IMR-90 (cell line): Measurements from ENCODE around the gene TULP3. TPM values are rescaled to one million over a fixed set of nuclear protein-coding genes. Genes with fewer than 3 reads are reported as not detected.

ENCODE experiments used
- ATAC-seq: fragments of 200-7000 bp; cut with Tn5 transposase; 2 replicates; pipeline ENCODE4 v1.9.1; 2020; ENCODE audit warnings: low read depth, mild to moderate bottlenecking, moderate library complexity
- BruUV-seq: library from RNA; stranded (reverse); fragments of 400-500 nt; replicated peaks from 2 replicates; lab custom pipeline; 2021; lab: Mats Ljungman, UMichigan
- CTCF ChIA-PET: fragments of 300-600 bp; formaldehyde crosslinking; extraction: SDS; loops from one replicate; lab custom pipeline; 2021; ENCODE audit warnings: antibody characterized with exemption; lab: Yijun Ruan, JAX
- POLR2A ChIA-PET: fragments of 300-600 bp; sonication (Branson Sonifier 250); formaldehyde crosslinking; loops from one replicate; lab custom pipeline; 2022; ENCODE audit warnings: antibody characterized with exemption; ENCODE audit not compliant: unreplicated experiment; lab: Charles Lee
- DNase-seq: peaks from one replicate; pipeline ENCODE4 v3.0.0; 2013
- H2AFZ ChIP-seq: replicated peaks from 2 replicates; pipeline ENCODE3; 2013; ENCODE audit warnings: low read length, mild to moderate bottlenecking; ENCODE audit not compliant: poor library complexity
- H2AK5ac ChIP-seq: 2 replicates; pipeline ENCODE4 v1.6.1; 2013; ENCODE audit warnings: low read depth, low read length, inconsistent platforms
- H2AK9ac ChIP-seq: replicated peaks from 2 replicates; pipeline ENCODE3; 2013; ENCODE audit warnings: mild to moderate bottlenecking, low read depth, low read length, moderate library complexity; ENCODE audit not compliant: poor library complexity
- H2BK120ac ChIP-seq: 2 replicates; pipeline ENCODE4 v1.6.1; 2013; ENCODE audit warnings: low read depth, low read length, inconsistent platforms
- H2BK15ac ChIP-seq: 3 replicates; pipeline ENCODE4 v1.6.1; 2013; ENCODE audit warnings: low read depth, low read length, inconsistent platforms
- H2BK20ac ChIP-seq: 2 replicates; pipeline ENCODE4 v1.6.1; 2013; ENCODE audit warnings: low read depth, mild to moderate bottlenecking, inconsistent platforms, low read length, moderate library complexity
- H2BK5ac ChIP-seq: 2 replicates; pipeline ENCODE4 v1.6.1; 2013; ENCODE audit warnings: mild to moderate bottlenecking, low read depth, low read length, inconsistent platforms; ENCODE audit not compliant: poor library complexity, severe bottlenecking
- H3K14ac ChIP-seq: replicated peaks from 2 replicates; pipeline ENCODE4 v1.6.1; 2013; ENCODE audit warnings: low read depth, low read length, inconsistent platforms
- H3K18ac ChIP-seq: 2 replicates; pipeline ENCODE4 v1.6.1; 2013; ENCODE audit warnings: low read depth, low read length, control low read depth
- H3K23ac ChIP-seq: 2 replicates; pipeline ENCODE4 v1.6.1; 2013; ENCODE audit warnings: low read depth, low read length, inconsistent platforms
- H3K27ac ChIP-seq: 2 replicates; pipeline ENCODE4 v1.5.1; 2013; ENCODE audit warnings: mild to moderate bottlenecking, control low read depth, low read length; ENCODE audit not compliant: insufficient read depth
- H3K27me3 ChIP-seq: 2 replicates; pipeline ENCODE4 v1.6.1; 2013; ENCODE audit warnings: low read length; ENCODE audit not compliant: control insufficient read depth, insufficient read depth
- H3K36me3 ChIP-seq: 2 replicates; pipeline ENCODE4 v1.6.1; 2013; ENCODE audit warnings: low read length, mixed read lengths; ENCODE audit not compliant: control insufficient read depth, insufficient read depth
- H3K4ac ChIP-seq: 2 replicates; pipeline ENCODE4 v1.6.1; 2013; ENCODE audit warnings: low read depth, low read length, inconsistent platforms
- H3K4me1 ChIP-seq: 2 replicates; pipeline ENCODE4 v1.6.1; 2013; ENCODE audit warnings: low read length, mixed read lengths; ENCODE audit not compliant: control insufficient read depth, insufficient read depth
- H3K4me2 ChIP-seq: 2 replicates; pipeline ENCODE4 v1.6.1; 2013; ENCODE audit warnings: low read depth, mild to moderate bottlenecking, control low read depth, low read length, moderate library complexity
- H3K4me3 ChIP-seq: 2 replicates; pipeline ENCODE4 v1.5.1; 2013; ENCODE audit warnings: low read depth, mild to moderate bottlenecking, control low read depth, low read length, moderate library complexity; ENCODE audit not compliant: insufficient read depth
- H3K56ac ChIP-seq: 2 replicates; pipeline ENCODE4 v1.6.1; 2013; ENCODE audit warnings: low read length, inconsistent platforms; ENCODE audit not compliant: insufficient read depth; ENCODE audit errors: extremely low read depth
- H3K79me1 ChIP-seq, 2 experiments: 2 replicates each; pipeline ENCODE4 v1.6.1; 2013; ENCODE audit warnings: low read length in 2 of 2, inconsistent platforms in 1 of 2, low read depth in 1 of 2
- H3K9ac ChIP-seq: 2 replicates; pipeline ENCODE4 v1.6.1; 2013; ENCODE audit warnings: low read depth, low read length, control low read depth
- H3K9me1 ChIP-seq: 2 replicates; pipeline ENCODE4 v1.6.1; 2013; ENCODE audit warnings: low read length, inconsistent platforms; ENCODE audit not compliant: insufficient read depth
- H3K9me3 ChIP-seq: 2 replicates; pipeline ENCODE4 v1.6.1; 2013; ENCODE audit warnings: low read length; ENCODE audit not compliant: control insufficient read depth, insufficient read depth
- H4K20me1 ChIP-seq: 2 replicates; pipeline ENCODE4 v1.6.1; 2013; ENCODE audit warnings: low read length, inconsistent platforms; ENCODE audit not compliant: insufficient read depth
- H4K5ac ChIP-seq: 2 replicates; pipeline ENCODE4 v1.6.1; 2013; ENCODE audit warnings: mild to moderate bottlenecking, low read depth, low read length, control low read depth
- H4K8ac ChIP-seq, 2 experiments: 2 replicates each; pipeline ENCODE4 v1.6.1; 2013; ENCODE audit warnings: low read depth in 2 of 2, low read length in 2 of 2, control low read depth in 1 of 2, inconsistent platforms in 1 of 2
- H4K91ac ChIP-seq: 2 replicates; pipeline ENCODE4 v1.6.1; 2013; ENCODE audit warnings: low read depth, low read length, inconsistent platforms; ENCODE audit not compliant: insufficient read depth
- CEBPB ChIP-seq: IDR thresholded peaks from 2 replicates; pipeline ENCODE4 v1.6.1; 2012; ENCODE audit warnings: low read depth, low read length, improper control_type of control experiment
- CTCF ChIP-seq: conservative IDR thresholded peaks from 2 replicates; pipeline ENCODE4 v1.5.1; 2012; ENCODE audit warnings: mild to moderate bottlenecking, low read depth, low read length, improper control_type of control experiment
- ELK1 ChIP-seq: fragments of 150-350 bp; IDR thresholded peaks from 2 replicates; pipeline ENCODE4 v1.6.1; 2016; ENCODE audit warnings: low read depth, mild to moderate bottlenecking, low read length, moderate library complexity, borderline replicate concordance
- FOS ChIP-seq: fragments of 150-350 bp; IDR thresholded peaks from 2 replicates; pipeline ENCODE4 v1.6.1; 2016; ENCODE audit warnings: low read depth, low read length
- MAFK ChIP-seq: IDR thresholded peaks from 2 replicates; pipeline ENCODE4 v1.6.1; 2012; ENCODE audit warnings: low read depth, low read length, improper control_type of control experiment
- MXI1 ChIP-seq: IDR thresholded peaks from 2 replicates; pipeline ENCODE4 v1.6.1; 2012; ENCODE audit warnings: low read depth, mild to moderate bottlenecking, low read length, moderate library complexity, borderline replicate concordance
- NFE2L2 ChIP-seq: fragments of 150-350 bp; IDR thresholded peaks from 2 replicates; pipeline ENCODE4 v1.6.1; 2016; ENCODE audit warnings: low read depth, mild to moderate bottlenecking, low read length
- POLR2A ChIP-seq: IDR thresholded peaks from 2 replicates; pipeline ENCODE4 v1.6.1; 2012; ENCODE audit warnings: mild to moderate bottlenecking, low read depth, low read length
- RAD21 ChIP-seq: IDR thresholded peaks from 2 replicates; pipeline ENCODE4 v1.6.1; 2012; ENCODE audit warnings: low read length, improper control_type of control experiment
- RFX5 ChIP-seq: IDR thresholded peaks from 2 replicates; pipeline ENCODE4 v1.8.0; 2012; ENCODE audit warnings: low read depth, mild to moderate bottlenecking, low read length, moderate library complexity
- USF2 ChIP-seq: fragments of 150-350 bp; IDR thresholded peaks from 2 replicates; pipeline ENCODE4 v1.6.1; 2017; ENCODE audit warnings: mild to moderate bottlenecking, antibody characterized with exemption, low read length, low read depth
- WGBS, 2 experiments: methylation state at CpG; one replicate each; pipeline versions ENCODE4 v1.1.5 to v1.1.7; 2013; ENCODE audit warnings: missing lambda C conversion rate in 2 of 2; ENCODE audit not compliant: insufficient read length in 1 of 2; ENCODE audit errors: extremely low coverage in 2 of 2; 5-methylcytosine and 5-hydroxymethylcytosine counted together
- dilution Hi-C: fragments of 300-500 bp; cut with HindIII; formaldehyde crosslinking; loops from one replicate; pipeline ENCODE4 v1.14.3; 2018; ENCODE audit warnings: low sequenced_read_pairs; ENCODE audit not compliant: unreplicated experiment
- in situ Hi-C: fragments of 300-500 bp; cut with MboI; formaldehyde crosslinking; loops from 3 replicates; pipeline ENCODE4 v1.14.3; 2019; ENCODE audit warnings: low sequenced_read_pairs, inconsistent platforms, mixed read lengths
- intact Hi-C: fragments of 100-400 bp; cut with micrococcal nuclease; formaldehyde crosslinking; loops from 2 replicates; pipeline ENCODE4 v1.10.0; 2022
- polyA plus RNA-seq, 3 experiments: library from polyadenylated mRNA; depleted of rRNA; stranded (reverse); fragments of >200 nt; gene quantifications; 2 replicates each; pipeline ENCODE4 v1.2.3, GENCODE V29; 2012; ENCODE audit warnings: low replicate concordance in 1 of 3
- total RNA-seq: library from RNA; depleted of rRNA; stranded (reverse); fragments of >200 nt; gene quantifications from 2 replicates; pipeline ENCODE4 v1.2.3, GENCODE V29; 2012

Gene TULP3
- total and polyA plus RNA-seq, 2 of the 4 experiments (the other 2 are of a cell fraction), result 35.2 to 35.5 TPM

- Histone ChIP-seq H2BK15ac (no peak overlapping the region), H3K27me3 (no peaks in the 10 kb centered on the region), H2BK20ac (no peak overlapping the region), H3K9ac (no peak overlapping the region), H4K8ac (no peak overlapping the region), H4K91ac (no peak overlapping the region), H2AFZ (no peak overlapping the region), H3K9me3 (no peaks in the 10 kb centered on the region), H3K14ac (no peak overlapping the region), H2AK9ac (peak overlapping the region; percentile 71), H3K79me1 (peaks cover 4 to 37% of the 10 kb centered on the region in 2 experiments; a peak in 3 of 4 replicates), H4K5ac (no peak overlapping the region), H3K4me1 (no peaks in the 10 kb centered on the region), H3K4me2 (no peak overlapping the region), H2BK120ac (no peak overlapping the region), H3K4ac (no peak overlapping the region), H4K20me1 (peaks cover 5% of the 10 kb centered on the region; the same call in 1 of the 2 replicates), H3K56ac (no peak overlapping the region), H2BK5ac (no peak overlapping the region), H3K18ac (no peak overlapping the region), H3K27ac (no peak overlapping the region), H3K36me3 (no peaks in the 10 kb centered on the region), H2AK5ac (no peak overlapping the region), H3K9me1 (0 out of 2 replicates have a peak, but pooled peaks cover 4% of the 10 kb centered on the region), H3K23ac (no peak overlapping the region), H3K4me3 (no peak overlapping the region)
- dilution Hi-C loops, result no loop called here
- 100% methylated on average over 1 of the region's 3 CpGs; no CpG with 5 or more reads in 1 of the 2 experiments for WGBS, 2 experiments
- intact Hi-C loops, result no loop called here
- in situ Hi-C loops, result no loop called here
- ChIA-PET POLR2A (no interaction called here), CTCF (no interaction called here)
- no TSS peak for BruUV-seq
- TF ChIP-seq FOS (no peak), CTCF (no peak), CEBPB (no peak), MAFK (no peak), MXI1 (no peak), ELK1 (no peak), RFX5 (no peak), USF2 (no peak), POLR2A (no peak), RAD21 (no peak), NFE2L2 (no peak)
- ATAC-seq, result no peak
- DNase-seq, result no peak
Measured at GRCh38 chr12:2986876-2987275, 96.2 kb downstream of the TULP3 start.
